ENCODE results near the gene GFRAL.

DNA sequence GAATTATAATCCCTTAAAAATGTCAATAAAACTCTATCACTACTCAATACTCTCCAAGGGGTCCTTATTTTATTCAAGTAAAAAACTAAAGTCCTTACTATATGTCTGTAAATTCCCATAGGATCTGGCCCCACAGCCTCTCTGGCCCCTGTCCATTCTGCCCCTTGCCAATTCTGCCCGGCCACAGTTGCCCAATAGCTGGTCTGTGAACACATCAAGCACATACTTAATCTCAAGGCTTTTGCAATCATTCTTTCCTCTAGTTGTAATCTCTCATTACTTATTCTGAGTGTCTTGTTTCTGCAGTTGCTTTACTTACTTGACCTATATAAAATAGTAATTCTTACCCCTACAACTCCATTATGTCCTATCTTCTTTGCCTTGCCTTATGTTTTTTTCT, 22.5 kb upstream of the GFRAL start:
- TF ChIP-seq, protein P1, sequence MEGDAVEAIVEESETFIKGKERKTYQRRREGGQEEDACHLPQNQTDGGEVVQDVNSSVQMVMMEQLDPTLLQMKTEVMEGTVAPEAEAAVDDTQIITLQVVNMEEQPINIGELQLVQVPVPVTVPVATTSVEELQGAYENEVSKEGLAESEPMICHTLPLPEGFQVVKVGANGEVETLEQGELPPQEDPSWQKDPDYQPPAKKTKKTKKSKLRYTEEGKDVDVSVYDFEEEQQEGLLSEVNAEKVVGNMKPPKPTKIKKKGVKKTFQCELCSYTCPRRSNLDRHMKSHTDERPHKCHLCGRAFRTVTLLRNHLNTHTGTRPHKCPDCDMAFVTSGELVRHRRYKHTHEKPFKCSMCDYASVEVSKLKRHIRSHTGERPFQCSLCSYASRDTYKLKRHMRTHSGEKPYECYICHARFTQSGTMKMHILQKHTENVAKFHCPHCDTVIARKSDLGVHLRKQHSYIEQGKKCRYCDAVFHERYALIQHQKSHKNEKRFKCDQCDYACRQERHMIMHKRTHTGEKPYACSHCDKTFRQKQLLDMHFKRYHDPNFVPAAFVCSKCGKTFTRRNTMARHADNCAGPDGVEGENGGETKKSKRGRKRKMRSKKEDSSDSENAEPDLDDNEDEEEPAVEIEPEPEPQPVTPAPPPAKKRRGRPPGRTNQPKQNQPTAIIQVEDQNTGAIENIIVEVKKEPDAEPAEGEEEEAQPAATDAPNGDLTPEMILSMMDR (IDR thresholded peaks at IDR 0.05), result no peak
- TF ChIP-seq NRF1 (IDR thresholded peaks at IDR 0.05; ENCODE audit: low read depth, low read length) (no peak), RCOR1 (IDR thresholded peaks at IDR 0.05; ENCODE audit: low read length) (no peak), POLR2AphosphoS5 (IDR thresholded peaks at IDR 0.05; ENCODE audit: low read depth, low read length) (no peak), ZBTB33 (IDR thresholded peaks at IDR 0.05; ENCODE audit: borderline replicate concordance, low read depth) (no peak), USF2 (IDR thresholded peaks at IDR 0.05; ENCODE audit: borderline replicate concordance, low read depth, low read length) (no peak), EP300 (IDR thresholded peaks at IDR 0.05; ENCODE audit: borderline replicate concordance in 1 of 2, low read depth in 1 of 2, low read length in 1 of 2) (no peak)
- TF ChIP-seq, protein P2, sequence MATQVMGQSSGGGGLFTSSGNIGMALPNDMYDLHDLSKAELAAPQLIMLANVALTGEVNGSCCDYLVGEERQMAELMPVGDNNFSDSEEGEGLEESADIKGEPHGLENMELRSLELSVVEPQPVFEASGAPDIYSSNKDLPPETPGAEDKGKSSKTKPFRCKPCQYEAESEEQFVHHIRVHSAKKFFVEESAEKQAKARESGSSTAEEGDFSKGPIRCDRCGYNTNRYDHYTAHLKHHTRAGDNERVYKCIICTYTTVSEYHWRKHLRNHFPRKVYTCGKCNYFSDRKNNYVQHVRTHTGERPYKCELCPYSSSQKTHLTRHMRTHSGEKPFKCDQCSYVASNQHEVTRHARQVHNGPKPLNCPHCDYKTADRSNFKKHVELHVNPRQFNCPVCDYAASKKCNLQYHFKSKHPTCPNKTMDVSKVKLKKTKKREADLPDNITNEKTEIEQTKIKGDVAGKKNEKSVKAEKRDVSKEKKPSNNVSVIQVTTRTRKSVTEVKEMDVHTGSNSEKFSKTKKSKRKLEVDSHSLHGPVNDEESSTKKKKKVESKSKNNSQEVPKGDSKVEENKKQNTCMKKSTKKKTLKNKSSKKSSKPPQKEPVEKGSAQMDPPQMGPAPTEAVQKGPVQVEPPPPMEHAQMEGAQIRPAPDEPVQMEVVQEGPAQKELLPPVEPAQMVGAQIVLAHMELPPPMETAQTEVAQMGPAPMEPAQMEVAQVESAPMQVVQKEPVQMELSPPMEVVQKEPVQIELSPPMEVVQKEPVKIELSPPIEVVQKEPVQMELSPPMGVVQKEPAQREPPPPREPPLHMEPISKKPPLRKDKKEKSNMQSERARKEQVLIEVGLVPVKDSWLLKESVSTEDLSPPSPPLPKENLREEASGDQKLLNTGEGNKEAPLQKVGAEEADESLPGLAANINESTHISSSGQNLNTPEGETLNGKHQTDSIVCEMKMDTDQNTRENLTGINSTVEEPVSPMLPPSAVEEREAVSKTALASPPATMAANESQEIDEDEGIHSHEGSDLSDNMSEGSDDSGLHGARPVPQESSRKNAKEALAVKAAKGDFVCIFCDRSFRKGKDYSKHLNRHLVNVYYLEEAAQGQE (IDR thresholded peaks at IDR 0.05; ENCODE audit: low read depth, low read length), result no peak
- TF ChIP-seq, protein P3, sequence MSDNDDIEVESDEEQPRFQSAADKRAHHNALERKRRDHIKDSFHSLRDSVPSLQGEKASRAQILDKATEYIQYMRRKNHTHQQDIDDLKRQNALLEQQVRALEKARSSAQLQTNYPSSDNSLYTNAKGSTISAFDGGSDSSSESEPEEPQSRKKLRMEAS (IDR thresholded peaks at IDR 0.05; ENCODE audit: low read depth), result no peak

Data from SK-N-SH (cell line).